Daoy (cell line): ENCODE measurements around the gene ENOX1. TPM values are rescaled to one million over a fixed set of nuclear protein-coding genes. Genes with fewer than 3 reads are reported as not detected.
A peak's percentile ranks its signal among the peaks of the same experiment; 100 is the strongest.

Experiments
- DNase-seq: peaks from one replicate; pipeline ENCODE4 v3.0.0-alpha.2; 2015; ENCODE audit warnings: low read depth
- total RNA-seq: library from RNA; depleted of rRNA; stranded (reverse); fragments of >200 nt; shearing (Covaris generic); gene quantifications from 2 replicates; pipeline ENCODE4 v1.2.3, GENCODE V29; 2014

ENOX1 gene
- total RNA-seq, 1 experiment from 2014 or later = 0.69 TPM

DNA sequence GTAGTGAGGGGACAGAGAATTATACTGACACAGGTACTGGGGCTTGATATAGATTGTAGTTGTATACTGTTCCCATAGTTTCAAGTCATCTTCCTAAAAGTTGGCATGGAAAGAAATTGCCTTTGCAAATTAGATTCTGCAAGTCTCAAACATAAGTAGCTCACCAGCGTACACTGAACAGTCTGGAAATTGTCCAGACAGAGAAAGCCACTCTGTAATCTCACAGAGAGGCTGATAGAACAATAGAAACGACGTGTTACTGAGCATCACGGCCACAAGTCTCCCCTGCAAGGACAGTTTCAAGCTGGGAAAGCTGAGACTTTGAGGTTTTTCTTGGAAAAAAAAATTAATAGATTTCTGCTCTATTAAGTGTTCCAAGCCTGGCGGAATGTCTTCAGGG, 534.8 kb downstream of the ENOX1 start:
- DNase-seq = no peak

DNA sequence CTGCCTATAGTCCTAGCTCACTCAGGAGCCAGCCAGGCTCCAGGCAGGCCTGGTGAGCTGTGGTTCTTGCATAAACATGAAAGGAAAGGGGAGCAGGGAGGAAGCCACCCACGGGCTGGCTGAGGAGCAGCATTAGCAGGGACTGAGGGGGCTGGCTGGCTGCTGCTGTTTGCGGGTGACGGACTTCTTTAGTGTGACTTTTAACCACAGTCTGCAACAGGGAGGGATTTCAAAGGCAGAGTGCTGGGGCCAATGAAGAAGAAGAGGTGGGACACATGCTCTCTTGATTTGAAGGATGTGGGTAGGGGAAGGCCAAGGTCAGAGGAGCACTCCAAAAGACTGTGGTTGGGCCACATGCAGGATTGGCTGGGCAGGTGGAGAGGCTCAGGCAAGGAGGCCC, 540.4 kb downstream of the ENOX1 start:
- no peak for DNase-seq

DNA sequence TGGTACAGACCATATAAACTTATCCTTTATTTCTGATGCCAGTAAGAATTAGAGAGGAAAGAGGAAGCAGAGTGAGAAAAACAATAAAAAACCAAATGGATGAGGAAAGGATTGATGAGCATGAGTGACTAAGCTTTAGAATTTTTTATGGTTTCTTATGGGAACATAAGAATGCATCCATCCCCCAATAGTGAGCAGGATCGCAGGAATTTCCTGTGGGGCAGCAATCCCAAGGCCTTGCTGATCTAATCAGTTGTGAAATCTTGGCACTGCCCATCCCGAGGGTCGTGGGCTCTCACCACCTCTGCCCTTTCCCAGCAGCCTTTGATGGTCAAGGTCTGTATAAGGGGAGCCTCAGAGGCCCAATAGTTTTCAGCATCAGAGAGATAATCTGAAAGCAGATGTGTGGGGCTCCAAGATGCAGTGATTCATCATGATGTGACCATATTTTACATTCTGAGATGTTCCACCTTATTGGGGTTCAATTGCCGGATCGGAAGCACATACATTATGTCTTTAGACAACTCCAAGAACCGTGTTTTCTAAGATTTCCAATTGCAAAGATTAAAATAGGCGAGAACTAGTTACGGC, 541.3 kb downstream of the ENOX1 start:
- DNase-seq = peak; percentile 40

DNA sequence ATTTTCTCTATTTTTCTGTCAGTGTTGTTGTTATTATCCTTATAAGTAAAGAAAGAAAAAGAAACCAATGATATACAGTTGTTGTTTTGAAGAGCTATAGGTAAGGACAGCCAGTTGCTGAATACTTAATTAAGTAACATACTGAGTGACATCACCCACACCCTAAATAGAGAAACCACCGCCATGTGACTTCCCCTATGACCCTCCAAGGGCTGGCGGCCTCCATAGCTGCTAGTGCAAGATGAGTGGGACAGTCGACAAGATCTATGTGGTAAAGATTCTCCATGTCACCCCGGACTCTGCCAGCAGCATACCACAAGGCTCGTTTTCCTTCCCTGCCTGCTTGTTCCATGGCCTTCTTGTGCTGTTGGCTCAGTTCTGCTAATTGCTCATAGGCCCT, 542.3 kb downstream of the ENOX1 start:
- no peak for DNase-seq

DNA sequence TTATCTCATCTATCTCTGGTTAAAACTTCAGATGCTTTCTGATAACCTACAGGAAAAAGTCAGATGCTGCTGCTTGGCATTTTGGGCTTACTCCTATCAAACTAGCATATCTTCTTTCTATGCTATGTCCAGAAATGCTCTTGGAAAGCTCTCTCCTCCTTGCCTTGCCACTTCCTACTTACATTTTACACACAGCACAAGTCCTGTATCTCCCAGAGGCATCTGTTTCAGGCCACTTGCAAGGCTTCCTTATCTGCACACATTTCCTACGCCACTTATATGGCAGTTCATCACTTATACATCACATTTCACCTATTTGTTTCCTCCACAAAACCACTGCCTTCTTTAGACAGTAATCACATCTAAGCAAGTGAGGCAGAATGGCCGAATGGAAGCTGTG, 543.1 kb downstream of the ENOX1 start:
- DNase-seq = no peak

DNA sequence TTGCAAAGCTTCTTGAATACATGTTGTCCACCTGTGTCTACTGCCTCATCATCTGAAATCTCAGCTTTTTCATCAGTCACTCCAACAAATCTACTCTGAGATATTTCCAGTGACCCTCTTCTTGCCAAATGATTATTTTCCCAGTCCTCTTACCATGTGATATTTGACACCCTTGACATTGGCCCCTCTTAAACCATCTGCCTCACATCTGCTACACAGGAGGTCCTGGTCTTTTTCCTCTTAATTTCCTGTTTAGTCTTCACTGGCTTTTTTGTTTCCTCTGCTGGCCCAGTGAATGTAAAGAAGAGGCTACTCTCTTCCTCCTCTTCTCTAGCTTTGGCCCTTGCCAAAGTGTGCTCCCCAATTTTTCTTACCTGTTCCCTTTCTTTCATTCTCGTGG, 544.7 kb downstream of the ENOX1 start:
- DNase-seq = no peak

DNA sequence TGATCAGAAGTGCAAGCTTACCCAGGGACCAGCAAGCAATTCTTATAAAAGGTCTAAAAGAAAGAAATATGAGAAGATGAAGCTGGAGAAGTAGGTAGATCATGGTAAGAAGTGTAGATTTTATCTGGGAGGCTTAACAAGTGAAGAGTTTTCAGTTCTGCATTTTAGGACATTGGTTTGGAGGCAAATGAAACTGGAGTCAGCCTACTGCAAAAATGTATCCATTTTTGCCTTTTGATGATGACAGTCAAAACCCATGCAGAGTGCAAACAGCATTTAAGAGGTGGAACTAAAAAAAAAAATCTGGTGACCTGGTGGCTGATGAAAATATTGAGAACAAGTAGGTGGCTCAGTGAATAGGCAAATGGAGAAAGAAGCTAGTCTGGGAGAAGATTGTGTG, 546.5 kb downstream of the ENOX1 start:
- no peak for DNase-seq

DNA sequence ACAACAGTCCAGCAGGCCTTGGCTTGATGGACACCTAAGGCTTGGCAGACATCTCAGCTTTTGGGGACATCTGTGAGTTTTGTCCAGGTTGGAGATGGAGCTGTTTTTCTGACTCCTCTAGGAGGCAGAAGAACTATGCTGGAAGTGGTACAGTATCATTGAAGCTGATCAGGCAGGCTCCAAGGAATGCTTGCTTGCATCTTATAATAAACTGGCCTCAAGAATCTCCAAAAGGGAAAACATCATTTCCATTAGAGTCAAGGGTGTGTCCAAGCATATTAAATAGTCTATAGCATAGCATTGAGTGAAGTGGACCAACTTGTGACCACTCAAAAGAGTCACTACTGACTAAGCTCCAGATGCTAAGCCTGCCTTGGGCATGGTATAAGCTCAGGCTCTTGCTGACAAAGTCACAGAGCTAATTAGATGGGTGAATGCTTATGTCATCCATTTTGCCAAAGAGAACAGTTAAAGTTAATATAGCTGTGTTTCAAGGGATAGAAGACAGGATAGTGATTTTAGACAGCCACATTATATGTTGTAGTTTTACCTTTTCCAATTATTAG, 547.4 kb downstream of the ENOX1 start:
- no peak for DNase-seq

DNA sequence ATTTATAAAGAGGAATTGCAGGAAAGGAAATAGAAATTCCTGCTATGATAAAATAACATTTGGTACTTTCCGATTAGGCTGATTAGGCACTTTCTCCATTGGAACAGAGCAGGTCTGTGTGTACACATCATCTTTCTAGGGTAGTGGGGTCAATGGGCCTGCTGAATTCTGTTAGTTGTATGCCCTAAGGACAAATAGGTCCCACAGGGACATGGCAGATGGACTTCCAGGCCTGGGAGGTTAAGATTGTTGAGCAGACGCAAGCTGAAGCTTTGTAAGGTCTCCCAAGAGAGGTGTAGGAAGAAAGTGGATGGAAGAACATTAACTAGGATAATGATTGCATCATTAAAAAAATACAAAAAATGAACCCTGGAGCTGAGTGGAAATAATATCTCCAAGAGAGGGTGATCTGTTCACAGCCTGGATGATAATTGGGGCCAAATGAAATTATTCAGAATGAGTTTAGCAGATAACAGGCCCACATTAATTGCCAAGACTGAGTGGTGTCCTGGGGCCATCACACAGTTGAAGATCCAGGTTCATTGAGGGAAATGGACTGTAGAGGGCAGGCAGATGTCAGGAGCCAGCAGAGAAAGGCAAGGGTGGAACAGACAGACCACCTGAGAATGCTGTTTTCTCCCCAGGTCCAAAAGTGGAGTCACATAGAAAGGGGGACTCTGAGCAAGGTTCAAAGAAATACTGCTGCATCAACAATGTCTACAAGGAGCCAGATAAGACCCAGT, 548.3 kb downstream of the ENOX1 start:
- DNase-seq = no peak

DNA sequence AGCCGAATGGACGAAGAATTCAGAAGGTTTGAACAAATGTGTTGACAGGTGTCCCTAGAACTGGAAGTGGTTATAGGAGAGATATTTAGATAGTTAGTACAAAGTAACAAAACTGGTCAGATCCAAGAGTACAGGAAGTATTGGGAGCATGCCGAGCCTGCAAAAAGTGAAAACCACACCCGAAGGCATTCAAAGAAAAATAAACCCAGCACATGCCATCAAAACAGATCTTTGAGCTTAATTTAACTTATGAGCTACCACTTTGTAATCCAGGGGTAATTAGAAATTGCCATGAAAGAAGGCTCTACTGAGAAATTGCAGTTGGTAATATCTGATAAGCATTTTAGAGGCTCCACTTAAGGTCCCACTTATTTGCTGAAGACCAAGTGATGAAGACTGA, 549.2 kb downstream of the ENOX1 start:
- DNase-seq = no peak

DNA sequence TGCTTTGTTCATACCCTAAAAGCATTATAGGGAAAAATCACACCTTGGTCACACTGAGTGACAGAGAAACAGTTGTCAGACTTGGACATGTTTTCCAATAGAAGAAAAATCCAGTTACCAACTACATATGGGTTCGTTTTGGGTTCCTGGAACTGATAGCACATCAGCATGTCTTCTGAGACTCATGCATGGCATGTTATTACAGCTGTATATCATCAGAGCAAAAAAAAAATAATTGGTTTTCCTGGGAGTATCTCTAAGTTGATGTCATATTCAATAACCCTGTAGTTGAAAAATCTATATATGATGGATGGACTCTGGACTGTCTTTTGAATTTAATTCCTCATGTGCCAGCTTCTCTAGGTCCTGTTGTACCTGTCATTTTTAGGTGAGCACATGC, 551.7 kb downstream of the ENOX1 start:
- DNase-seq = no peak

DNA sequence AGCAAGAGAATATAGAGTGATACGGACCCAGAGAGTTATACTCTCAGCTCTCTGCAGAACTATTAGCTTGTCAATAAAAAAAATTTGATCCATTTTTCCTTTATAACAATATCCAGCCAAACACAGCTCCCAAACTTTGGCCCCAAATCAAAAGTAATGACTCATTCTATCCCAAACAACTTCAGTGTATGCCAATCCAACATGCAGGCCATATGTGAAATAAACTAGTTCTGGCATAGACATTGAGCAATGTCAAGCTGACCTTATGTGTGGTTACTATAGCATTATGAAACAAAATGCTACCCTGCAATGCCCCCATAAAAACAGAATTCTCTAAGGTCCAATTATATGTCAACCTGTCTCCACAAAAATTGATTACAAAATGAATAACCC, 553.9 kb downstream of the ENOX1 start:
- DNase-seq = peak; percentile 37

DNA sequence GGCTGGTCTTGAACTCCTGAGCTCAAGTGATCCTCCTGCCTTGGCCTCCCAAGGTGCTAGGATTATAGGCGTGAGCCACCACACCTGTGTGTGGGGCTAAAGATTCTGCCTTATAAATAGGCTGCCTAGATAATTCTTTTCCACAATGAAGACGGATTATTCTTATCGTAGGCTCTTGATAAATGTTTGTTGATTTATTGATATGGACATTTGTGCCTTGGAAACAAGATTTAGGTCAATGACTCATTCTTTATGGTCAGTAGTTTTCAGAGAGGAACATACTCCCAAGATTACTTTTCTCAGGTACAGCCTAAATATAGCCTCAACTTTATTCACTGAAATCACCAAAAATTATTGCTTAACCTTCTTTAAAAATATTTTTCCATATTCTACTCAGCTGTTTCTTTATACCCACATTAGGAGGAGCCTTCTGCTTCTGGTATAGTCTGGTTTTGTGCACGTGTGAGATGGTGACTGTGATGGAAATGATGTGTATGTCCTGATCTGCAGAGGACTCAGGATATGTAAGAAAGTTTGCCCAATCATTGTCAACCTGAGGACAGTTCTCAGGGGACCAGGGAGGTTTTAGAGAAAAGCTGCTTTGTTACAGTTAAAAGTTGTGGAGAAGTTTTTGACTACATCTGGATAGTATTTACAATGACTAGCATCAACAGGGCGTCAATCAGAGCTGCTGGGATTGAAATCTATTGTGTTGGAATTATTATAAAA, 554.5 kb downstream of the ENOX1 start:
- DNase-seq = no peak

DNA sequence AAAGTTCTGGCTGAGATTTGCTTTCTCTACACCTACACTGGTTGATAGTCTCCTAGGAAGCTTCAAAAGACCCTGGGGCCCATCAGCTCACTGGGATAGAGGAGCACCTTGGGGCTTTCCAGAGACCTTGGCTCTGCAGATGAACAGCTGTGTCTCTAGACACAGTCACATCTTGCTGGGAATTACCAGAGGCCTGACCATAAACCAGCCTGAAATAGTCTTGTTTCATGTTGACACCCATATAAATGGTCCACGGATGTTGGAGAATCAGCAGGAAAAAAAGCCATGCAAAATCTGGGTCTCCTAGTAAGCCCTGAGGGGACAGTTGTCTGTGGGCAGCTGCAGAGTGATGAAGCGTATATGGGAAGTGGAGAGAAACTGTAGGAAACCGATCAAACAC, 555.8 kb downstream of the ENOX1 start:
- DNase-seq = no peak

DNA sequence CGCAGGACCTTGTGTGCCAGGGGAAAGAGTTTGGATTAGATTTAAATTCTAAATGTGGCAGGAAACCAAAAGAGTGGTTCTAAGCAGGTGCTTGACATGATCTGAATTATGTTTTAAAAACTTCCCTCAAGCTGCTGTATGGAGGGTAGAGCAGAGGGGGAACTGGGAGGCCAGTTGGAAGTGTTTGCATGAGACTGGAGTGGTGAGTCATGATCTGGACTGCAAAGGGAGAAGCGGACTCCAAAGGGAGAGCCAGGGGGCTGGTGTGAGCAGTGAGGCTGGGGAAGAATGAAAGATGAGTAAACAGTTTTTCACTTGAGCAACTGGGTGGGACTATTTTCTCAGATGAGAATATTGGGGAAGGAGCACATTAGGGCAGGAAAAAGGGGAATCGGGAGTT, 557.3 kb downstream of the ENOX1 start:
- DNase-seq = peak; percentile 45

DNA sequence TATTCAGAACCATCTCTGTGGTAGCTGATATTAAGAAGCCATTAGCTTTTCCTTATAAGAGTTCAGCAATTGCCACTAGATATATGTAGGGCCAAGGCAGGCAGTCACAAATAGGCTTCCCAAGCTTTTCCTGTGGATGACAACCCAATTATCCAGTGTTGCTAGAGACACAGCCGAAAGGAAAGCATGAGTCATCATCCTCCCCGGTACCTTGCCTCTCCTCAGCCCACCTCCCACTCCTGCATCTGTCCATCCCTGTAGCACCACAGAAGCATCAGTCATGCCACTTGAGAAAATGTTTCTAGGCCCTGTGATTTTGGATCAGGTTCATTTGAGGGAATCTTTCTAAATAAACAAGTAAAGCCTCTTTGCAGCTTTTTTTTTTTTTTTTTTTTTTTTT, 559.1 kb downstream of the ENOX1 start:
- peak; percentile 34 for DNase-seq

DNA sequence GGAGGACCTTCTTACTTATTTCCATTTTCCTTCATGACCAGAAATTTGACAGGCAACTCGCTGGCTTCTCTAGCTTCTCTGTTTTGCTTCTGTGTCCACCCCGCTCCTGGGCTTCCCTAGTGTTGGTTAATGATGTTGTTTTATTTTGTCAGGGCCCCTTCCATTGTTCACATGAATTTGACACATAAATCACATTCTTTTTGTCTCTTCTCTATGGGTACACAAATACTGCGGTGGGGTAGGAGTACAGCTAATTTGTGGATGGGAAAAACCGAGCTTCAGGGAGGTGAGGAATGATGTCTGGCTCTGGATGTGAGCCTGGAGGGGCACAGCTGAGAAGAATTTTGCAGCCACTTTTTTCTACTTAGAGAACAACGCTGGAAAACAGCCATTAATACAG, 563.6 kb downstream of the ENOX1 start:
- no peak for DNase-seq

DNA sequence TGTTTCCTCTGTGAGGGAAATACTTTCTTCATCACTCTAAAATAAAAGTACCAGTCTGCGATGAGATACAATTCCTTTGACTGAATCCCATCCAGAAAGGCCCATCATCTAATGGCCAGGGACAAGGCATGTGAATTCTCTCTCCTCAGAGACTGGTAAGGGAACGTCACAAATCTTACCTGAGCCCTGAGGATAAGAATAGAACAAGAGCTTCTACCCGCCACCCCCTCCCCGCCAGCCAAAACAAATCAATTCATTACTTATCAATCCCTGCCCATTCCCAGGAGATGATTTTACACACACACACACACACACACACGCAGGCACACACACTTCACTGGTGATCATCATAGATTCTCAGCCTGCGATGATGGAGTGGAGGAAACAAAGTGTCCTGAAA, 564.7 kb downstream of the ENOX1 start:
- no peak for DNase-seq

DNA sequence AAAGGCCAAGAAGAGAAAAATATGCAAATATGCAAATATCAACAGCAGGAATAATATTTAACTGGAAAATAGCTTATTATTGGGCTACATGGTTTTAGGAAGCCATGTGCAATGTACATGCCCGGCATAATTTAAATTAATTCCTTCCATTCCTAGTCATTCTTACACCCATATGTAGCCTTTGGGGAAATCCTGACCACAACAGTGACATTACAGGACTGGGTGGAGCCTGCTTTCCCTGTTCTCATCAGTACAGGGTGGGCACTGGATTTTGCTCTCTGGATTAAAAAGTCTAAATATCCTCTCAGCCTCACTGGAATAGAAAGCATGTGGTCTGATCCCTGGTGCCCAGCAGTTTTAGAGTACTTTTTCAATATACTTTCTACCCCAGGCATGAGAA, 565.2 kb downstream of the ENOX1 start:
- DNase-seq = no peak

DNA sequence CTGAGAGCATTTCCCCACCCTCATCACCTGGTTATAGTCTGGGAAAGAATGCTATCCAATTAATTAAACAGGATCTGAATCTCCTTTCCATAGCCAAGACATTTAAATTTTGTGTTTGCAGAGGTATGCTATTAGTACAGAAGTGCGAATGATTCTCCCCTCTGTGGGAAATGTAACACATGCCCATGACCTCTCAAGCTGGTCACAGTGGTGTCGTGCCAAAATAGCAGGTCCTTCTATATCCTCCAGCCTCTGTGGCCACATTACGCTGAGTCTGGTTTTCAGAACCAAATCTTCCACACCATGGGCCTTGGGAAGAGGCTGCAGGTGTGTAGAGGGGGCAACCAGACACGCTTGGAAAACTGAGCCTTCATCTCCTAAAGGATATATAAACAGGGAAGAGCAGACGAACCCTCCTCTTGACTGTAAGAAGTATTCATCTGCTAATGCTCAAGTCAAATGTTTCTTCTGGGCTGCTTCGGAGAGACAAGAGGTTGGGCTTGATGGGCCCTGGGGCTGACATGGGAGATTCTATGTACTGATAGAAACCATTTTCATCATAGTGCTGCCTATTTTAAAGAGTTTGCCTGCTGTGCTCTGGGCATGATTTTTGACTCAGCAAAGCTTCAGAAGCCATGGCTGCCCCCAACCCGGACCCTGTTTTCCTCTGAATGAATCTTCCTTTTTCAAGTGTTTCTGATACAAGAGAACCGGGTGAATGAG, 565.7 kb downstream of the ENOX1 start:
- DNase-seq = no peak

DNA sequence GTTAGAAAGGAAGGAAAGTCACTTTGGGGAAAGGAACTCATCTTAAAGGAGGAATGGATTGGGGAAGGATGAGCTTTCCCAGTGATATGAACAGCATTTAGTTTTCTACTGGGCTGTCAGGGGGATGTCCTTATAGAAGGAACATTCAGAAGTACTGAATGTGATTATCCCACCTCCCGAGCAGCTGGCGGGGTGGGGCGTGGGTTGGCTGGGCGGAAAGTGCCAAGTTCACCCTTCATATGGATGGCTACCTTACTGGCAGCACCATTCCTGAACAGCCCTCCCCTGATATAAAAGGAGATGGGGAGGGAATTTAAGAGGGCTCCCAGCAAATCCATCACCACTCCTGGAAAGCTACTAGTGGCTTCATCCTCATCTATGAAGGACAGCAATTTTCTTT, 572.6 kb downstream of the ENOX1 start:
- DNase-seq = no peak

DNA sequence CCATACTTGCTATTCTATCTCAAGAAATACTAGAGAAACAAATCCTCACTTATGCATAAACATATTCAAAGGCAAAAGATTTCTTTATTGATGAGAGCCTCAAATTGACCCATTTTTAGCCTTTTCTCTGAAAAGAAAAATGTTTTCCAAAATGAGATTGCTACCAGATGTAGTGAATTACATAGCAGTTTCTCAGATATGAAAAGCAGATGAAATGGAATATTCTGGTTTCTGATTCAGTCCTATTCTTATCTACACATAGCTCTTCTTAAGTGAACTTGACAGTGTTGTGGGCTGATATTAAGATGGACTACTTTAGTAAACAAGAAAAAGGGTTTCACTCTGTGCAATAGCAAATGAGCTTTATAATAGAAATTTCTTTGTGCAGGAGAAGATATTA, 579.9 kb downstream of the ENOX1 start:
- no peak for DNase-seq
